ENCODE data around the gene SESN1.

Gene SESN1

GRCh38 chr6:109051301-109052017, 43.2 kb downstream of the SESN1 start:
- H3K36me3 ChIP-seq (ENCODE audit: insufficient read depth, low read length), result no peaks in the 10 kb centered on the region
- no peaks in the 10 kb centered on the region for H3K9me3 ChIP-seq (ENCODE audit: low read depth, low read length)
- no peak for DNase-seq (ENCODE audit: low read depth, low spot score)
- H3K9ac ChIP-seq (ENCODE audit: insufficient read length), result no peak overlapping the region
- TF ChIP-seq POLR2AphosphoS5 (IDR thresholded peaks at IDR 0.05; ENCODE audit: borderline replicate concordance, low read depth, low read length) (no peak), FOXP2 (optimal IDR thresholded peaks at IDR 0.05; ENCODE audit: control extremely low read depth, extremely low read length, insufficient read depth) (no peak), EZH2 (IDR thresholded peaks at IDR 0.05) (no peak)
- H3K27ac ChIP-seq, result no peak overlapping the region
- H3K4me3 ChIP-seq, result no peak overlapping the region

- Histone ChIP-seq H3K9ac (ENCODE audit: insufficient read length) (no peak overlapping the region), H3K36me3 (ENCODE audit: insufficient read depth, low read length) (no peaks in the 10 kb centered on the region), H3K4me3 (no peak overlapping the region), H3K27ac (no peak overlapping the region), H3K9me3 (ENCODE audit: low read depth, low read length) (no peaks in the 10 kb centered on the region)
- DNase-seq (ENCODE audit: low read depth, low spot score), result no peak
- no peak for TF ChIP-seq EZH2 (IDR thresholded peaks at IDR 0.05)
- no peak for TF ChIP-seq POLR2AphosphoS5 (IDR thresholded peaks at IDR 0.05; ENCODE audit: borderline replicate concordance, low read depth, low read length)
- TF ChIP-seq FOXP2 (optimal IDR thresholded peaks at IDR 0.05; ENCODE audit: control extremely low read depth, extremely low read length, insufficient read depth), result no peak
These were observed 44.1 kb downstream of the SESN1 start for GRCh38 chr6:109050447-109051102.

- Histone ChIP-seq H3K9ac (ENCODE audit: insufficient read length) (no peak overlapping the region), H3K27ac (no peak overlapping the region), H3K36me3 (ENCODE audit: insufficient read depth, low read length) (no peaks in the 10 kb centered on the region), H3K4me3 (no peak overlapping the region), H3K9me3 (ENCODE audit: low read depth, low read length) (no peaks in the 10 kb centered on the region)
- DNase-seq (ENCODE audit: low read depth, low spot score), result no peak
- TF ChIP-seq FOXP2 (optimal IDR thresholded peaks at IDR 0.05; ENCODE audit: control extremely low read depth, extremely low read length, insufficient read depth), result no peak
- no peak for TF ChIP-seq EZH2 (IDR thresholded peaks at IDR 0.05)
- no peak for TF ChIP-seq POLR2AphosphoS5 (IDR thresholded peaks at IDR 0.05; ENCODE audit: borderline replicate concordance, low read depth, low read length)
These were observed 44.6 kb downstream of the SESN1 start for GRCh38 chr6:109050012-109050411.

DNA sequence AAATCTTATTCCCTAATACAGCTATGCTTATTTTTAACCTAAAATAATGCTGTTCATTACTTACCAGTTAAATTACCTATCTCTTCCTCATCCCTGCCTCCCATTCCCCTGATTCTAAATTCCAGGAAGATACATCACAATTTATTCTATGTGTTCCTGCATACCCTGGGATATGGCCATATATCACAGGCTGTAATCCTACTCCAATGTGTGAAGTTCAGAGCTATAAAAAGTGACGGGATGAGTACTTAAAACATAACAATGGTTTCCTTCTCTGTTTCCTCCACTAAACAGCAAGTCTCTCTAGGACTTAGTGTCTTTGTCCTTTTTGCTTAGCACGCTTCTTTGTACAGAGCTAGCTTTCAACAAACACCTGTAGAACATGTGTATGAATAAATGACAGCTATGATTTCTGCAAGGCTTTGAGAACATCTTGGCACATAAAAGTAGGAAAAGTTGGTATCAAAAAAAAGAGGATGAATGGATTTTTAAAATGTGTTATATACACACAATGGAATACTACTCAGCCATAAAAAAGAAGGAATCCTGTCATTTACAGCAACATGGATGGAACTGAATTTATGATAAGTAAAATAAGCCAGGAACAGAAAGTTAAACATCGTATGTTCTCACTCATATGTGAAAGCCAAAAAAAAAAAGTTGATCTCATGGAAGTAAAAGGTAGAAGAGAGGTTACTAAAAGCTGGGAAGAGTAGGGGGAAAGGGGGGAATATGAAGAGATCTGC, 45.8 kb downstream of the SESN1 start:
- TF ChIP-seq POLR2AphosphoS5 (IDR thresholded peaks at IDR 0.05; ENCODE audit: borderline replicate concordance, low read depth, low read length) (no peak), EZH2 (IDR thresholded peaks at IDR 0.05) (no peak), FOXP2 (optimal IDR thresholded peaks at IDR 0.05; ENCODE audit: control extremely low read depth, extremely low read length, insufficient read depth) (no peak)
- Histone ChIP-seq H3K27ac (no peak overlapping the region), H3K4me3 (no peak overlapping the region), H3K9ac (ENCODE audit: insufficient read length) (no peak overlapping the region), H3K9me3 (ENCODE audit: low read depth, low read length) (no peaks in the 10 kb centered on the region), H3K36me3 (ENCODE audit: insufficient read depth, low read length) (no peaks in the 10 kb centered on the region)
- DNase-seq (ENCODE audit: low read depth, low spot score), result no peak

- DNase-seq (ENCODE audit: low read depth, low spot score), result no peak
- H3K27ac ChIP-seq, result no peak overlapping the region
- H3K36me3 ChIP-seq (ENCODE audit: insufficient read depth, low read length), result no peaks in the 10 kb centered on the region
- no peaks in the 10 kb centered on the region for H3K9me3 ChIP-seq (ENCODE audit: low read depth, low read length)
- H3K4me3 ChIP-seq, result no peak overlapping the region
- TF ChIP-seq FOXP2 (optimal IDR thresholded peaks at IDR 0.05; ENCODE audit: control extremely low read depth, extremely low read length, insufficient read depth), result no peak
- TF ChIP-seq EZH2 (IDR thresholded peaks at IDR 0.05), result no peak
- TF ChIP-seq POLR2AphosphoS5 (IDR thresholded peaks at IDR 0.05; ENCODE audit: borderline replicate concordance, low read depth, low read length), result no peak
- H3K9ac ChIP-seq (ENCODE audit: insufficient read length), result no peak overlapping the region
These were observed 46.5 kb downstream of the SESN1 start for GRCh38 chr6:109048176-109048575.

DNA sequence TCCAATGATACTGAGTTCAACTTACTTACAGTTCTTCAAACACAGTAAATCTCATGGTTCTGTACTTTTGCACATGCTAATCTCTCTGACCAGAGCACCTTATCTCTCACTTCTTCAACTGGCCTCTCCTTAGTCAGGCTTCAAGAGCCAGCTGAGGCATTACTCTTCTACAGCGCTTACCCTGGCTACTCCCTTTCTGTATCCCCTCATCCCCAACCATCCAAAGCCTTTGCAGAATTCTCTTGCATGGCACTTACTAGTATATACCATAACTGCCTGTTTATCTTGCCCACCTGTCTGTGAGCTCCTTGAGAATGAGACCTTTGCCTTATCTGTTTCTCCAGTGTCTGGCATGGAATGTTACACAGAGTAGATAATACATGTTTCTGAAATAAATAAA, 49.2 kb downstream of the SESN1 start:
- H3K4me3 ChIP-seq, result no peak overlapping the region
- no peak overlapping the region for H3K27ac ChIP-seq
- no peak for DNase-seq (ENCODE audit: low read depth, low spot score)
- H3K9ac ChIP-seq (ENCODE audit: insufficient read length), result no peak overlapping the region
- H3K9me3 ChIP-seq (ENCODE audit: low read depth, low read length), result no peaks in the 10 kb centered on the region
- no peaks in the 10 kb centered on the region for H3K36me3 ChIP-seq (ENCODE audit: insufficient read depth, low read length)
- TF ChIP-seq EZH2 (IDR thresholded peaks at IDR 0.05), result no peak

DNA sequence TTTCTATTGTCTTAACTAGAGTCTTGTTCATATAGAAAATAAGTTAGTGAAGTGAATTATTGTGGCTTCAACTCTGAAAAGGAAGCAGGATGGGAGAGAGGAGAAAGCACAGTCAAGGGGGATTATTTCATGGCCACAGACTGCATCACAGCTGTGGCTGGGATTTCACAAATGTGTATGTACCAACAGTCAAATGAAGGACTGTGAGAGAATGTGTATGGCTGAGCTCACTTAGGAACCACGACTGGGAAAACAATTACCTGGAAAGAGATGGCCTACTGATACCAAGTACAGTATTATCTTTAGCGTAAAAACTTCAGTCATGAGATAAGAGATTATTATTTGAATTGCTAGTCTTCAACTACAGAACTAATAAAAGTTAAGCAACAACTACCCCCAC, 54.9 kb downstream of the SESN1 start:
- no peak for DNase-seq (ENCODE audit: low read depth, low spot score)
- Histone ChIP-seq H3K9ac (ENCODE audit: insufficient read length) (no peak overlapping the region), H3K4me3 (no peak overlapping the region), H3K27ac (no peak overlapping the region), H3K36me3 (ENCODE audit: insufficient read depth, low read length) (no peaks in the 10 kb centered on the region), H3K9me3 (ENCODE audit: low read depth, low read length) (no peaks in the 10 kb centered on the region)
- TF ChIP-seq POLR2AphosphoS5 (IDR thresholded peaks at IDR 0.05; ENCODE audit: borderline replicate concordance, low read depth, low read length) (no peak), EZH2 (IDR thresholded peaks at IDR 0.05) (no peak), FOXP2 (optimal IDR thresholded peaks at IDR 0.05; ENCODE audit: control extremely low read depth, extremely low read length, insufficient read depth) (no peak)

GRCh38 chr6:109038837-109039398, 55.7 kb downstream of the SESN1 start:
- Histone ChIP-seq H3K9ac (ENCODE audit: insufficient read length) (no peak overlapping the region), H3K4me3 (no peak overlapping the region), H3K36me3 (ENCODE audit: insufficient read depth, low read length) (no peaks in the 10 kb centered on the region), H3K27ac (no peak overlapping the region), H3K9me3 (ENCODE audit: low read depth, low read length) (no peaks in the 10 kb centered on the region)
- TF ChIP-seq EZH2 (IDR thresholded peaks at IDR 0.05) (no peak), FOXP2 (optimal IDR thresholded peaks at IDR 0.05; ENCODE audit: control extremely low read depth, extremely low read length, insufficient read depth) (no peak), POLR2AphosphoS5 (IDR thresholded peaks at IDR 0.05; ENCODE audit: borderline replicate concordance, low read depth, low read length) (no peak)
- no peak for DNase-seq (ENCODE audit: low read depth, low spot score)

All from SK-N-MC (cell line).